Hepatocyte (in vitro differentiated cells): ENCODE data around the gene WDR70. TPM values are rescaled to one million over a fixed set of nuclear protein-coding genes. Genes with fewer than 3 reads are reported as not detected.

ENCODE experiments used
- DNase-seq: peaks from one replicate; pipeline ENCODE4 v3.0.0-alpha.2; 2016; ENCODE audit warnings: low spot score
- H2AFZ ChIP-seq: fragments of 200-600 bp; sonication (generic); 2 replicates; pipeline ENCODE4 v1.6.0; 2016; ENCODE audit warnings: antibody characterized with exemption, mild to moderate bottlenecking
- H3K27ac ChIP-seq: fragments of 200-600 bp; sonication (generic); 2 replicates; pipeline ENCODE4 v1.5.1; 2016; ENCODE audit warnings: mild to moderate bottlenecking
- H3K27me3 ChIP-seq: fragments of 200-600 bp; sonication (generic); 2 replicates; pipeline ENCODE4 v1.6.1; 2016
- H3K36me3 ChIP-seq: fragments of 200-600 bp; sonication (generic); replicated peaks from 2 replicates; pipeline ENCODE4 v1.5.1; 2016; ENCODE audit warnings: low read depth; ENCODE audit not compliant: insufficient read depth
- H3K4me1 ChIP-seq: fragments of 200-600 bp; sonication (generic); 2 replicates; pipeline ENCODE4 v1.5.1; 2016; ENCODE audit warnings: mild to moderate bottlenecking, moderate library complexity; ENCODE audit not compliant: insufficient read depth
- H3K4me2 ChIP-seq: fragments of 200-600 bp; sonication (generic); 2 replicates; pipeline ENCODE4 v1.6.0; 2016
- H3K4me3 ChIP-seq: fragments of 200-600 bp; sonication (generic); 2 replicates; pipeline ENCODE4 v1.5.1; 2016; ENCODE audit warnings: mild to moderate bottlenecking
- H3K79me2 ChIP-seq: fragments of 200-600 bp; sonication (generic); 2 replicates; pipeline ENCODE4 v1.6.0; 2017; ENCODE audit warnings: mild to moderate bottlenecking
- H3K9me2 ChIP-seq: fragments of 200-600 bp; sonication (generic); replicated peaks from 2 replicates; pipeline ENCODE4 v1.6.0; 2017; ENCODE audit warnings: mild to moderate bottlenecking; ENCODE audit not compliant: insufficient read depth
- H3K9me3 ChIP-seq: fragments of 200-600 bp; sonication (generic); 2 replicates; pipeline ENCODE4 v1.5.1; 2016; ENCODE audit warnings: low read depth, mild to moderate bottlenecking
- H4K20me1 ChIP-seq: fragments of 200-600 bp; sonication (generic); 2 replicates; pipeline ENCODE4 v1.6.0; 2016; ENCODE audit warnings: mild to moderate bottlenecking; ENCODE audit not compliant: insufficient read depth, poor library complexity, severe bottlenecking
- EZH2 ChIP-seq: fragments of 200-600 bp; sonication (generic); IDR thresholded peaks from 2 replicates; pipeline ENCODE4 v1.6.1; 2016; ENCODE audit warnings: antibody characterized with exemption, mild to moderate bottlenecking, borderline replicate concordance
- EZH2phosphoT487 ChIP-seq: fragments of 200-600 bp; sonication (generic); IDR thresholded peaks from one replicate; pipeline ENCODE4 v1.6.1; 2018; ENCODE audit warnings: antibody characterized with exemption, mild to moderate bottlenecking, low read depth, moderate library complexity; ENCODE audit not compliant: unreplicated experiment, severe bottlenecking
- WGBS: methylation state at CpG from one replicate; pipeline ENCODE4 v1.1.6; 2016; ENCODE audit warnings: low lambda C conversion rate; ENCODE audit errors: missing lambda C conversion rate; 5-methylcytosine and 5-hydroxymethylcytosine counted together
- polyA plus RNA-seq: library from polyadenylated mRNA; unstranded; fragments of >200 nt; fragmentation: Nextera tagmentation; extraction: Ambion mirVana; gene quantifications from 2 replicates; pipeline ENCODE4 v1.2.1, GENCODE V29; 2016
- total RNA-seq: library from RNA; depleted of rRNA; stranded (reverse); fragments of >200 nt; gene quantifications from 2 replicates; pipeline ENCODE4 v1.2.3, GENCODE V29; 2014
- TF ChIP-seq, protein P1 (sequence below): fragments of 200-600 bp; sonication (generic); IDR thresholded peaks from 2 replicates; pipeline ENCODE4 v1.5.1; 2016; ENCODE audit warnings: antibody characterized with exemption, mild to moderate bottlenecking; ENCODE audit not compliant: poor library complexity

Gene WDR70
- total and polyA plus RNA-seq, 2 experiments from 2014 or later = 22.3 to 37.0 TPM

DNA sequence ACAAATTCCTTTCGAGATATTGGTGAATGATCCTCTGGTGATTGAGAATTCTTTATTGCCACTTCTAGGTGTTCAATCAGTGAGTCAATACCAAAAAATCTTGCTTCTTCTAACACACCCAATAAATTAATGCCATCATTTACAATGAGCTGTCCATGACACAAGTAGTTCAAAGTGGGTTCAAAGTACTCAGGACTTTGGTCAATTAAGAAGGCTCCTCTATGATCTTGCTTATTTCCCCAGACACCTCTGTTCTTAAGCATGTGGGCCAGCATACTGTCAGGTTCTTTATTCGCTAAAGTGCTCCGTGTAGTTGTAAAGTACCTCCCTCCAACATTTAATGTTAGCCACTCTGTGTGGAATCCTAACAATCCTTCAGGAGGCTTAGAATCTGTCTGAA lies 127.1 kb downstream of the WDR70 start:
- H3K9me3 ChIP-seq = no peaks in the 10 kb centered on the region
- H3K27me3 ChIP-seq = no peaks in the 10 kb centered on the region
- no peak overlapping the region for H3K4me3 ChIP-seq
- TF ChIP-seq, protein P1, sequence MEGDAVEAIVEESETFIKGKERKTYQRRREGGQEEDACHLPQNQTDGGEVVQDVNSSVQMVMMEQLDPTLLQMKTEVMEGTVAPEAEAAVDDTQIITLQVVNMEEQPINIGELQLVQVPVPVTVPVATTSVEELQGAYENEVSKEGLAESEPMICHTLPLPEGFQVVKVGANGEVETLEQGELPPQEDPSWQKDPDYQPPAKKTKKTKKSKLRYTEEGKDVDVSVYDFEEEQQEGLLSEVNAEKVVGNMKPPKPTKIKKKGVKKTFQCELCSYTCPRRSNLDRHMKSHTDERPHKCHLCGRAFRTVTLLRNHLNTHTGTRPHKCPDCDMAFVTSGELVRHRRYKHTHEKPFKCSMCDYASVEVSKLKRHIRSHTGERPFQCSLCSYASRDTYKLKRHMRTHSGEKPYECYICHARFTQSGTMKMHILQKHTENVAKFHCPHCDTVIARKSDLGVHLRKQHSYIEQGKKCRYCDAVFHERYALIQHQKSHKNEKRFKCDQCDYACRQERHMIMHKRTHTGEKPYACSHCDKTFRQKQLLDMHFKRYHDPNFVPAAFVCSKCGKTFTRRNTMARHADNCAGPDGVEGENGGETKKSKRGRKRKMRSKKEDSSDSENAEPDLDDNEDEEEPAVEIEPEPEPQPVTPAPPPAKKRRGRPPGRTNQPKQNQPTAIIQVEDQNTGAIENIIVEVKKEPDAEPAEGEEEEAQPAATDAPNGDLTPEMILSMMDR = no peak
- TF ChIP-seq EZH2phosphoT487 (no peak), EZH2 (no peak)
- H3K79me2 ChIP-seq = no peaks in the 10 kb centered on the region
- H3K4me1 ChIP-seq = no peaks in the 10 kb centered on the region
- no peaks in the 10 kb centered on the region for H3K9me2 ChIP-seq
- no peak overlapping the region for H3K27ac ChIP-seq
- no peak for DNase-seq
- WGBS = 71% methylated on average over 3 of the region's 3 CpGs
- H4K20me1 ChIP-seq = no peaks in the 10 kb centered on the region
- no peaks in the 10 kb centered on the region for H3K36me3 ChIP-seq
- H2AFZ ChIP-seq = no peak overlapping the region
- H3K4me2 ChIP-seq = no peak overlapping the region

DNA sequence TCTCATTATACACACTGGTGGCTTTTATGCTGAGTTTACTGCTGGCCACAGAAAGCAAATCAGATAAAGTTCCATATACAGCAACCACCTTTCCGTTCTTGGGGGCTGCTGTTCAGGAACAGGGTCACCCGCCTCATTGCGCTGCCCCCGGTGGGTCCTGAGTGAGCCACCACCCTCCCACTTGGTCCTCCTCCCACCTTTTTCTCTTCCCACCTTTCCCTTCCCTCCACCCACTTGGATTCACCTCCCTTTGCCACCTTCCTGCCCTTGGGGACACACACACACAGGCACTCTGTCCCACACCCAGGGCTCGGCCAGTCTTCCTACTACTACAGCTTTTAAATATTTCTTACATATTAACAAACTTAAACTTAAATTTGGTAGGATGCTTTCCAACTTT lies 127.6 kb downstream of the WDR70 start:
- Histone ChIP-seq H4K20me1 (no peaks in the 10 kb centered on the region), H3K27me3 (no peaks in the 10 kb centered on the region), H3K4me3 (no peak overlapping the region), H3K4me2 (no peak overlapping the region), H3K9me3 (no peaks in the 10 kb centered on the region), H2AFZ (no peak overlapping the region), H3K27ac (no peak overlapping the region), H3K4me1 (no peaks in the 10 kb centered on the region), H3K9me2 (no peaks in the 10 kb centered on the region), H3K36me3 (no peaks in the 10 kb centered on the region), H3K79me2 (no peaks in the 10 kb centered on the region)
- DNase-seq = no peak
- WGBS = 84% methylated on average over 5 of the region's 5 CpGs
- TF ChIP-seq EZH2 (no peak), EZH2phosphoT487 (no peak)
- TF ChIP-seq, protein P1 = no peak

DNA sequence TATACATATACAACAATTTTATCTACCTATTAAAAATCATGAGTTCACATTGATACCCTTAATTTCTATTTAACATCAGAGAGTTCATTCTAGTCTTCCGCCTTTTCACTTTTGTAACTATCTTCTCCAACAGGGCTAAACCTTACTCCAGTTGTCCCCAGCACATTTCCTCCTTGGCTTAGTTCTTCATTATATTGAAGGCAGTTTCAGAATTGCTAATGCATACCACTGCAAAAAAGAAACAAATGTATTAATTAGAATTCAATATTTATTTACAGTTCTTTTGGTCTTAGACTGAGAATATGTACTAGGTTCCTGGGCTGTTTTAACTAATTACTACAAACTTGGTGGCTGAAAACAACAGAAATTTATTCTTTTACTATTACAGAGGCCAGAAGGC lies 132.5 kb downstream of the WDR70 start:
- Histone ChIP-seq H3K9me3 (no peaks in the 10 kb centered on the region), H3K4me1 (no peaks in the 10 kb centered on the region), H3K27ac (no peak overlapping the region), H4K20me1 (no peaks in the 10 kb centered on the region), H2AFZ (no peak overlapping the region), H3K36me3 (no peaks in the 10 kb centered on the region), H3K27me3 (no peaks in the 10 kb centered on the region), H3K79me2 (no peaks in the 10 kb centered on the region), H3K4me3 (no peak overlapping the region), H3K4me2 (no peak overlapping the region), H3K9me2 (no peaks in the 10 kb centered on the region)
- DNase-seq = no peak
- WGBS = 100% methylated on average over 1 of the region's 1 CpG
- TF ChIP-seq EZH2phosphoT487 = no peak
- no peak for TF ChIP-seq EZH2
- TF ChIP-seq, protein P1 = no peak

DNA sequence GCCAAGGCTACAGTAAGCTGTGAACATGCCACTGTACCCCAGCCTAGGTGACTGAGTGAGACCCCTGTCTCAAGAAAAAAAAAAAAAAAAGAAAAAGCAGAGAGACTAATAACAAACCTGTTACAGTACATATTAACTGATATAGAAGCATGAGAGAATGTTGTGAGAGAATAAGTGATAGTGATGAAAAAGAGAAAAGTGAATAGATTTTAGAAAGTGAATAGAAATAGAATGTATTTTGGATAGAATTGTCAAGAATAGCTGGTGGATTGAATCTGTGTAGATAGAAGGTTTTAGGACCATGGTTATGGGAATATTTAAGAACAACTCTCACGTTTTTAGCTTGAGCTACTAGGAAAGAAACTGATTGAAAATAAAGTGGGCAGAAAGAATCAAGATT lies 135.8 kb downstream of the WDR70 start:
- H4K20me1 ChIP-seq = no peaks in the 10 kb centered on the region
- no peaks in the 10 kb centered on the region for H3K79me2 ChIP-seq
- no peak overlapping the region for H3K4me3 ChIP-seq
- DNase-seq = no peak
- no peak overlapping the region for H3K27ac ChIP-seq
- no peaks in the 10 kb centered on the region for H3K9me3 ChIP-seq
- H3K4me1 ChIP-seq = no peaks in the 10 kb centered on the region
- H3K9me2 ChIP-seq = no peaks in the 10 kb centered on the region
- TF ChIP-seq EZH2phosphoT487 (no peak), EZH2 (no peak)
- TF ChIP-seq, protein P1 = no peak
- no peaks in the 10 kb centered on the region for H3K36me3 ChIP-seq
- H2AFZ ChIP-seq = no peak overlapping the region
- WGBS = 97% methylated on average over 1 of the region's 1 CpG
- no peak overlapping the region for H3K4me2 ChIP-seq
- no peaks in the 10 kb centered on the region for H3K27me3 ChIP-seq
